Suprapubic skin (tissue), 3 donors: ENCODE data around the gene LCN15.

Experiments
- POLR2A ChIP-seq, 2 donors: fragments of 450-650 bp; IDR thresholded peaks; one replicate each; pipeline ENCODE4 v1.6.1; 2017; ENCODE audit warnings: antibody characterized with exemption in 2 of 2, mild to moderate bottlenecking in 2 of 2, moderate library complexity in 2 of 2
- TF ChIP-seq, protein P1 (sequence below), 2 donors: fragments of 200-600 bp in 1 of 2; fragments of 450-650 bp in 1 of 2; sonication (generic) in 1 of 2; IDR thresholded peaks; one replicate each; pipeline ENCODE4 v1.5.1; 2016 to 2019; ENCODE audit warnings: antibody characterized with exemption in 2 of 2, mild to moderate bottlenecking in 1 of 2, moderate library complexity in 1 of 2

GRCh38 chr9:136776947-136777346 lies 12.6 kb upstream of the LCN15 start:
- TF ChIP-seq POLR2A (IDR thresholded peaks at IDR 0.05), result no peak
- TF ChIP-seq, protein P1, sequence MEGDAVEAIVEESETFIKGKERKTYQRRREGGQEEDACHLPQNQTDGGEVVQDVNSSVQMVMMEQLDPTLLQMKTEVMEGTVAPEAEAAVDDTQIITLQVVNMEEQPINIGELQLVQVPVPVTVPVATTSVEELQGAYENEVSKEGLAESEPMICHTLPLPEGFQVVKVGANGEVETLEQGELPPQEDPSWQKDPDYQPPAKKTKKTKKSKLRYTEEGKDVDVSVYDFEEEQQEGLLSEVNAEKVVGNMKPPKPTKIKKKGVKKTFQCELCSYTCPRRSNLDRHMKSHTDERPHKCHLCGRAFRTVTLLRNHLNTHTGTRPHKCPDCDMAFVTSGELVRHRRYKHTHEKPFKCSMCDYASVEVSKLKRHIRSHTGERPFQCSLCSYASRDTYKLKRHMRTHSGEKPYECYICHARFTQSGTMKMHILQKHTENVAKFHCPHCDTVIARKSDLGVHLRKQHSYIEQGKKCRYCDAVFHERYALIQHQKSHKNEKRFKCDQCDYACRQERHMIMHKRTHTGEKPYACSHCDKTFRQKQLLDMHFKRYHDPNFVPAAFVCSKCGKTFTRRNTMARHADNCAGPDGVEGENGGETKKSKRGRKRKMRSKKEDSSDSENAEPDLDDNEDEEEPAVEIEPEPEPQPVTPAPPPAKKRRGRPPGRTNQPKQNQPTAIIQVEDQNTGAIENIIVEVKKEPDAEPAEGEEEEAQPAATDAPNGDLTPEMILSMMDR (IDR thresholded peaks at IDR 0.05), result no peak
